Endothelial cell of umbilical vein (primary cell): ENCODE results near the gene STPG4. TPM values are rescaled to one million over a fixed set of nuclear protein-coding genes. Genes with fewer than 3 reads are reported as not detected.

Source experiments
- Bru-seq: library from RNA; stranded (reverse); fragments of 400-500 nt; gene quantifications from one replicate; lab custom pipeline; 2021; lab: Mats Ljungman, UMichigan
- BruChase-seq, 2 experiments: library from RNA; stranded (reverse); fragments of 400-500 nt; gene quantifications; one replicate each; lab custom pipeline; 2021; lab: Mats Ljungman, UMichigan
- BruUV-seq: library from RNA; stranded (reverse); fragments of 400-500 nt; replicated peaks from 2 replicates; lab custom pipeline; 2021; lab: Mats Ljungman, UMichigan
- CTCF ChIA-PET: fragments of 300-600, 350-600 bp; sonication (Branson Sonifier 250); formaldehyde crosslinking; loops from one replicate; lab custom pipeline; 2021; ENCODE audit warnings: antibody characterized with exemption, inconsistent platforms; lab: Charles Lee
- POLR2A ChIA-PET: fragments of 300-600, 350-600 bp; sonication (Branson Sonifier 250); formaldehyde crosslinking; loops from one replicate; lab custom pipeline; 2021; ENCODE audit warnings: antibody characterized with exemption, inconsistent platforms; lab: Charles Lee
- DNase-seq: peaks from one replicate; pipeline ENCODE4 v3.0.0-alpha.2; 2011; ENCODE audit warnings: low read depth, low spot score
- FAIRE-seq: peaks from 2 replicates; lab custom pipeline; 2011; peaks lifted over from hg19 to GRCh38; lab: Jason Lieb, UNC
- H2AFZ ChIP-seq: 2 replicates; pipeline ENCODE4 v1.6.0; 2012; ENCODE audit warnings: low read depth, low read length, control low read depth, inconsistent platforms
- H3K27ac ChIP-seq: 2 replicates; pipeline ENCODE4 v1.5.1; 2011; ENCODE audit warnings: low read depth, mild to moderate bottlenecking, control low read depth, low read length, moderate library complexity; ENCODE audit not compliant: insufficient read depth
- H3K27me3 ChIP-seq, 2 experiments: 2 replicates each; pipeline versions ENCODE4 v1.6.0 to v1.6.1; 2011; ENCODE audit warnings: low read length in 2 of 2, mixed read lengths in 1 of 2; ENCODE audit not compliant: control insufficient read depth in 2 of 2, insufficient read depth in 2 of 2
- H3K36me3 ChIP-seq, 2 experiments: 2 replicates in 1 of 2; 3 replicates in 1 of 2; pipeline ENCODE4 v1.5.1; 2011; ENCODE audit warnings: low read length in 2 of 2, mild to moderate bottlenecking in 1 of 2, moderate library complexity in 1 of 2; ENCODE audit not compliant: control insufficient read depth in 2 of 2, insufficient read depth in 2 of 2; ENCODE audit errors: extremely low read depth in 1 of 2
- H3K4me1 ChIP-seq: 3 replicates; pipeline ENCODE4 v1.5.1; 2011; ENCODE audit warnings: mild to moderate bottlenecking, low read length; ENCODE audit not compliant: control insufficient read depth, insufficient read depth; ENCODE audit errors: extremely low read depth
- H3K4me2 ChIP-seq: 2 replicates; pipeline ENCODE4 v1.6.1; 2011; ENCODE audit warnings: low read length, control low read depth, mixed read lengths; ENCODE audit not compliant: insufficient read depth
- H3K4me3 ChIP-seq, 3 experiments: fragments of 200-600 bp in 1 of 3; sonication (generic), shearing (Covaris generic) in 1 of 3; replicated peaks in 1 of 3; 2 replicates each; pipeline ENCODE4 v1.5.1; 2011 to 2016; ENCODE audit warnings: control low read depth in 3 of 3, low read length in 3 of 3, mild to moderate bottlenecking in 2 of 3, inconsistent platforms in 1 of 3, low read depth in 1 of 3, moderate library complexity in 1 of 3; ENCODE audit not compliant: insufficient read depth in 1 of 3
- H3K79me2 ChIP-seq: 2 replicates; pipeline ENCODE4 v1.6.0; 2012; ENCODE audit warnings: low read length, inconsistent platforms; ENCODE audit not compliant: control insufficient read depth, insufficient read depth
- H3K9ac ChIP-seq: replicated peaks from 2 replicates; pipeline ENCODE3; 2011; ENCODE audit warnings: low read length, control low read depth; ENCODE audit not compliant: insufficient read depth; ENCODE audit errors: extremely low read depth
- H3K9me1 ChIP-seq: replicated peaks from 3 replicates; pipeline ENCODE4 v1.6.0; 2011; ENCODE audit warnings: mild to moderate bottlenecking, low read length; ENCODE audit not compliant: control insufficient read depth, insufficient read depth; ENCODE audit errors: extremely low read depth
- H3K9me3 ChIP-seq: replicated peaks from 2 replicates; pipeline ENCODE4 v1.5.1; 2012; ENCODE audit warnings: low read length, inconsistent platforms; ENCODE audit not compliant: control insufficient read depth, insufficient read depth
- H4K20me1 ChIP-seq: replicated peaks from 2 replicates; pipeline ENCODE3; 2011; ENCODE audit warnings: mild to moderate bottlenecking, low read length; ENCODE audit not compliant: control insufficient read depth, insufficient read depth; ENCODE audit errors: extremely low read depth
- GATA2 ChIP-seq: IDR thresholded peaks from 2 replicates; pipeline ENCODE4 v1.7.0; 2011; ENCODE audit warnings: low read depth, mild to moderate bottlenecking, moderate library complexity, mixed read lengths, low read length; ENCODE audit not compliant: insufficient read length, insufficient read depth
- JUN ChIP-seq: IDR thresholded peaks from 2 replicates; pipeline ENCODE4 v1.6.1; 2011; ENCODE audit warnings: borderline replicate concordance, low read depth; ENCODE audit not compliant: insufficient read length, insufficient read depth
- MYC ChIP-seq: IDR thresholded peaks from one replicate; pipeline ENCODE4 v1.6.1; 2011; ENCODE audit warnings: mild to moderate bottlenecking, low read depth, low read length
- POLR2A ChIP-seq: IDR thresholded peaks from 2 replicates; pipeline ENCODE4 v1.6.1; 2012; ENCODE audit warnings: low read depth, mild to moderate bottlenecking, control low read depth, low read length
- POLR2AphosphoS5 ChIP-seq: IDR thresholded peaks from 2 replicates; pipeline ENCODE4 v1.6.1; 2012; ENCODE audit warnings: low read depth, mild to moderate bottlenecking, control low read depth, low read length, moderate library complexity; ENCODE audit not compliant: insufficient read depth
- dilution Hi-C: fragments of 300-500 bp; cut with MboI; formaldehyde crosslinking; loops from one replicate; pipeline ENCODE4 v1.15.0; 2019; ENCODE audit warnings: low sequenced_read_pairs; ENCODE audit not compliant: extremely low pct_ligation_motif_present
- intact Hi-C: fragments of 100-400 bp; cut with micrococcal nuclease; formaldehyde crosslinking; loops from one replicate; pipeline ENCODE4 v1.10.0; 2022
- long read RNA-seq: library from polyadenylated mRNA; stranded (forward); transcript quantifications from one replicate; pipeline ENCODE4 v2.0.0, GENCODE V29; 2021
- polyA minus RNA-seq, 3 experiments: library from RNA; depleted of rRNA, polyadenylated mRNA; stranded (reverse); fragments of >200 nt; gene quantifications; 1 replicate in 1 of 3; 2 replicates in 2 of 3; pipeline ENCODE4 v1.2.3, GENCODE V29; 2011
- polyA plus RNA-seq, 4 experiments: library from polyadenylated mRNA; depleted of rRNA in 3 of 4; stranded (reverse) in 3 of 4; unstranded in 1 of 4; fragments of >200 nt; gene quantifications; 2 replicates each; pipeline versions ENCODE4 v1.2.1 to v1.2.3, GENCODE V29; 2011 to 2012; ENCODE audit warnings: missing spikeins in 1 of 4
- total RNA-seq: library from RNA; stranded (reverse); gene quantifications from 2 replicates; pipeline ENCODE4 v1.2.3, GENCODE V29; 2021
- TF ChIP-seq, protein P1 (sequence below), 2 donors: IDR thresholded peaks; 1 replicate in 1 of 2; 2 replicates in 1 of 2; pipeline ENCODE4 v1.5.1; 2011; ENCODE audit warnings: low read length in 2 of 2, mild to moderate bottlenecking in 2 of 2, moderate library complexity in 2 of 2, control low read depth in 1 of 2, inconsistent platforms in 1 of 2, low read depth in 1 of 2; ENCODE audit not compliant: insufficient read depth in 1 of 2; ENCODE audit errors: extremely low read depth in 1 of 2

STPG4 gene, protein sequence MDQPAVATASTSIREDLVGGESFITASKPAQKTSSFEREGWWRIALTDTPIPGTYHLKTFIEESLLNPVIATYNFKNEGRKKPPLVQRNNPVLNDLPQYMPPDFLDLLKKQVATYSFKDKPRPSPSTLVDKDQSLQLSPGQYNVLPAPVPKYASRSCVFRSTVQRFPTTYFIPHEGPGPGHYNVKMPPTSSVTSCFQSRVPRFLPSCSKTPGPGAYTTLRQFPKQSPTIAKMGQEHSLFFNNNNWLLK
- 0.21 and 0.53 TPM in 2 replicates for total RNA-seq
- not detected in 2 replicates for polyA plus RNA-seq
- not detected in 2 replicates for polyA plus RNA-seq (2011; cell fraction: cytosol; rRNA removed)
- 0.25 and 0.32 TPM in 2 replicates for polyA plus RNA-seq (2011; cell fraction: nucleus; rRNA removed)
- polyA plus RNA-seq (2012) = not detected in 2 replicates
- 0.36 TPM in 1 of 2 replicates, not detected in the other for polyA minus RNA-seq
- not detected for polyA minus RNA-seq (2011; cell fraction: cytosol; rRNA and poly(A)+ RNA removed)
- 0.53 and 0.58 TPM in 2 replicates for polyA minus RNA-seq (2011; cell fraction: nucleus; rRNA and poly(A)+ RNA removed)
- Bru-seq, nascent RNA = percentile 43 among the genes with signal in this experiment
- BruChase-seq, experiment 1, labeled RNA remaining after a 6-hour chase = percentile 43 among the genes with signal in this experiment
- percentile 39 among the genes with signal in this experiment for BruChase-seq, experiment 2, labeled RNA remaining after a 2-hour chase
- long read RNA-seq, partial matches to known transcripts = 0 of 5 reads
- long read RNA-seq, other reads (novel, unspliced or antisense) = 5 of 5 reads

DNA sequence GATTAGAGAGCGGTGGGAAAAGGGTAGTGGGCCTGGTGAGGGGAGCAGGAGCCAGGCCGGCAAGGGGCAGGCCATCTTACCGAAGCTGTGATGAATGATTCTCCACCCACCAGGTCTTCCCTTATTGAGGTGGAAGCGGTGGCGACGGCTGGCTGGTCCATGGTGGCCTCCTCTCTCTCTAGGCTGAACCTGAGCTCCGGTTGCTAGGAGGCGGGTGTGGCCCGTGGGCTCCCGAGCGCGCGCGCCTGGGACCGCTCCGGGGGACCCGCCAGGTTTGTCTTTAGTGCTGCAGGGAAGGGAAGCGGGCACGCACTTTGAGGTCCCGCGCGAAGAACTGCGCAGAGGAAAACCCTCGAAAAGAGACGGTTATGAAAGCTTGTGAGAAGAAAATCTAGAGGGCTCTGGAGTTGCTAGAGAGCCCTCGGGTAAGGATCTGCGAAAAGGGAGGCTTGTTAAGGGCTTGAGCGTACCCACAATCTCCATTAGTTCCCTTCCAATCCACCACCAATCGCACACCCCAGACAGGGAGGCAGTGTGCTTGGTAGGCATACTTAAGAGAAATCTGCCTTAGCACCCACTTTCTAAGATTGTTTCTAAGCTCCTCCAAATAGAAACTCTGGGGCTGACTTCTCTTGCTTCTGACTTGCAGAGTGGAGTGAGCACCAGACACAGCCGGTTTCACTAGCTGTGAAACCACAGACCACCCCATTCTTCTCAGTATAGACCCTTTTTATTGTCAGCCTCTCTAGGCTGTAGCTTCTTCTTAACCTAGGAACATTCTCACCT, at the start of gene STPG4:
Gene STPG4, minus strand, starts transcription at position 218 of the 786 bp plus-strand sequence. Its CDS starts 57 bp downstream, at position 161.
- H3K79me2 ChIP-seq = no peaks in the 10 kb centered on the region
- H3K27ac ChIP-seq = no peak within 1 kb of the TSS
- FAIRE-seq (no peak), DNase-seq (no peak)
- H3K27me3 ChIP-seq = no peaks in the 10 kb centered on the region
- no peak within 1 kb of the TSS for H2AFZ ChIP-seq
- no peaks in the 10 kb centered on the region for H3K4me1 ChIP-seq
- no peak within 1 kb of the TSS for H3K9ac ChIP-seq
- no peaks in the 10 kb centered on the region for H4K20me1 ChIP-seq
- BruUV-seq = no TSS peak
- H3K4me2 ChIP-seq = no peak within 1 kb of the TSS
- POLR2A ChIA-PET = interaction anchor here (0.6 kb wide), 1 partner anchor 17 kb away, joined by 5 read pairs; no protein-coding TSS in a partner anchor
- no peaks in the 10 kb centered on the region for H3K9me1 ChIP-seq
- peaks cover 9 to 11% of the 10 kb centered on the region in 2 experiments for H3K36me3 ChIP-seq
- no peak within 1 kb of the TSS for H3K4me3 ChIP-seq
- intact Hi-C loops = no loop called here
- TF ChIP-seq POLR2AphosphoS5 (no peak), MYC (no peak), GATA2 (no peak), JUN (no peak), POLR2A (no peak)
- TF ChIP-seq, protein P1, sequence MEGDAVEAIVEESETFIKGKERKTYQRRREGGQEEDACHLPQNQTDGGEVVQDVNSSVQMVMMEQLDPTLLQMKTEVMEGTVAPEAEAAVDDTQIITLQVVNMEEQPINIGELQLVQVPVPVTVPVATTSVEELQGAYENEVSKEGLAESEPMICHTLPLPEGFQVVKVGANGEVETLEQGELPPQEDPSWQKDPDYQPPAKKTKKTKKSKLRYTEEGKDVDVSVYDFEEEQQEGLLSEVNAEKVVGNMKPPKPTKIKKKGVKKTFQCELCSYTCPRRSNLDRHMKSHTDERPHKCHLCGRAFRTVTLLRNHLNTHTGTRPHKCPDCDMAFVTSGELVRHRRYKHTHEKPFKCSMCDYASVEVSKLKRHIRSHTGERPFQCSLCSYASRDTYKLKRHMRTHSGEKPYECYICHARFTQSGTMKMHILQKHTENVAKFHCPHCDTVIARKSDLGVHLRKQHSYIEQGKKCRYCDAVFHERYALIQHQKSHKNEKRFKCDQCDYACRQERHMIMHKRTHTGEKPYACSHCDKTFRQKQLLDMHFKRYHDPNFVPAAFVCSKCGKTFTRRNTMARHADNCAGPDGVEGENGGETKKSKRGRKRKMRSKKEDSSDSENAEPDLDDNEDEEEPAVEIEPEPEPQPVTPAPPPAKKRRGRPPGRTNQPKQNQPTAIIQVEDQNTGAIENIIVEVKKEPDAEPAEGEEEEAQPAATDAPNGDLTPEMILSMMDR (IDR thresholded peaks at IDR 0.05; ENCODE audit: extremely low read depth in 1 of 2, insufficient read depth in 1 of 2, low read depth in 1 of 2, low read length in 2 of 2) = no peak
- H3K9me3 ChIP-seq = no peaks in the 10 kb centered on the region
- dilution Hi-C loops = no loop called here
- CTCF ChIA-PET = interaction anchor here (1.1 to 2.5 kb wide), 6 partner anchors 8 to 34 kb away, joined by 3 to 9 read pairs (median 4); no protein-coding TSS in a partner anchor
